ENCODE measurements around the gene FAM162B. TPM values are rescaled to one million over a fixed set of nuclear protein-coding genes. Genes with fewer than 3 reads are reported as not detected.
"Not testable (repeated sequence)": the region's sequence is repeated elsewhere in the genome, so short reads cannot be mapped to it uniquely, and the experiment has no call there.

FAM162B gene
- total RNA-seq, 2 experiments from 2014 or later: not detected

DNA sequence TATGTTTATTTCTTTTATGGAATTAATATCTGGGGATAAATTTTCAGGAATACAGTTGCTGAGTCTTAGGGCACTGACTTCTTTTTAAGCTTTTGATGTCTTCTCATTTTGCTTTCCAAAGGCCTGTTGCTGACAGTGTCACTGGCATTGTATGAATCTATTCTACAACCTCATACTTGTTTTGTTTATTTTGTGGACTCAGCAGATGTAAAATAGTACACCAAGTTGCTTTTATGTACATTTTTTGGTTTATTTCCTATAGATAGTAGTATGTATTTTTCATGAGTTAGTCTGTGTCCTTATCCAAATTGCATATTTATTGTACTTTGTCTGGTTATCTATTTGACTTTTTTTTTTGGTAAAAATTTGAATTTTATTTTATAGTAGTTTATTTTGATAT is 35.0 kb downstream of the FAM162B start:
- TF ChIP-seq, protein P1, sequence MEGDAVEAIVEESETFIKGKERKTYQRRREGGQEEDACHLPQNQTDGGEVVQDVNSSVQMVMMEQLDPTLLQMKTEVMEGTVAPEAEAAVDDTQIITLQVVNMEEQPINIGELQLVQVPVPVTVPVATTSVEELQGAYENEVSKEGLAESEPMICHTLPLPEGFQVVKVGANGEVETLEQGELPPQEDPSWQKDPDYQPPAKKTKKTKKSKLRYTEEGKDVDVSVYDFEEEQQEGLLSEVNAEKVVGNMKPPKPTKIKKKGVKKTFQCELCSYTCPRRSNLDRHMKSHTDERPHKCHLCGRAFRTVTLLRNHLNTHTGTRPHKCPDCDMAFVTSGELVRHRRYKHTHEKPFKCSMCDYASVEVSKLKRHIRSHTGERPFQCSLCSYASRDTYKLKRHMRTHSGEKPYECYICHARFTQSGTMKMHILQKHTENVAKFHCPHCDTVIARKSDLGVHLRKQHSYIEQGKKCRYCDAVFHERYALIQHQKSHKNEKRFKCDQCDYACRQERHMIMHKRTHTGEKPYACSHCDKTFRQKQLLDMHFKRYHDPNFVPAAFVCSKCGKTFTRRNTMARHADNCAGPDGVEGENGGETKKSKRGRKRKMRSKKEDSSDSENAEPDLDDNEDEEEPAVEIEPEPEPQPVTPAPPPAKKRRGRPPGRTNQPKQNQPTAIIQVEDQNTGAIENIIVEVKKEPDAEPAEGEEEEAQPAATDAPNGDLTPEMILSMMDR (IDR thresholded peaks at IDR 0.05): no peak
- H3K4me1 Mint-ChIP-seq (ENCODE audit: low read depth): no peaks in the 10 kb centered on the region
- ChIA-PET CTCF (no interaction called here), POLR2A (no interaction called here)
- H3K36me3 Mint-ChIP-seq (ENCODE audit: low read depth): peaks cover 48% of the 10 kb centered on the region
- DNase-seq (no peak), ATAC-seq (no peak)
- H3K9me3 Mint-ChIP-seq: peaks cover 7% of the 10 kb centered on the region
- no peak overlapping the region for H3K4me3 Mint-ChIP-seq
- H3K27me3 Mint-ChIP-seq: no peaks in the 10 kb centered on the region
- H3K27ac Mint-ChIP-seq: no peak overlapping the region
- intact Hi-C loops (cut with micrococcal nuclease): no loop called here

DNA sequence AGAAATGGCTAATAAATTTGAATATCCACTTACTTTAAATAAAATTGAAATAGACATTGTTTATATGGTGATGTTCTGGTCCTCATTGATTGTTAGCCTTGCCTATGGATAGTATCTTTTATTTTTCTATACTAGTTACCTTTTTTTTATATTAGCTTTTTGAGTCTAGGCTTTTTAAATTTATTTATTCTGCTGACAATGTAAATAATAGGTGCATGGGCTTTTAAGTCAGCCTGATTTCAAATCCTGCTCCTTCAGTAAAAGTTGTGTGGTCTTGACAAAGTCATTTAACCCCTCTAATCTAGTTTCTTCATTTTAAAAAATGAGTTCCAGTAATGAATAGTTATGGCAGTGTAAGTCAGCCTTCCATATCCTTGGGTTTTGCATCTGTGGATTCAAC is 38.6 kb downstream of the FAM162B start:
- intact Hi-C loops (cut with micrococcal nuclease): no loop called here
- no peak for DNase-seq
- Mint-ChIP-seq H3K9me3 (peaks cover under 1% of the 10 kb centered on the region), H3K36me3 (ENCODE audit: low read depth) (peaks cover 45% of the 10 kb centered on the region), H3K27ac (no peak overlapping the region), H3K4me1 (ENCODE audit: low read depth) (no peaks in the 10 kb centered on the region), H3K27me3 (no peaks in the 10 kb centered on the region), H3K4me3 (no peak overlapping the region)
- ChIA-PET CTCF (no interaction called here), POLR2A (no interaction called here)
- TF ChIP-seq, protein P1 (IDR thresholded peaks at IDR 0.05): no peak
- ATAC-seq: no peak

DNA sequence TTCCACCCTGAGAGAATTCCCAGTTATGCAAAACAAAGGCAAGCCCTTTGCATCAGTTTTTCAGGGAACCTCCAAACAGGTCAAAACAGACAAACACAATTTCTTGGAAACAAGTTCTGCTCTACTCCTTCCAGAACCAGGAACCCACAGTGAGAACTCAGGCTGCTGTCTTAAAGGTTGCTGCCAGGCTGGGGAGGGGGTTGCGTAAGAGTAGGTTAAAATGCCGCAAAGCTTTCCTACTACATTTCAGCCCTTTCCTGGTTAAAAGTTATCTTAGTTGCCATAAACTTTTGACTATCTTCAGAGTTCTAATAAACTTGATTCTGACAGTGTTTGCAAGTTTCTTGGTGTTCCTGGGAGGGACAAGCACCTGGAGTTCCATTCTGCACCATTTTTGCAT is 50.8 kb downstream of the FAM162B start:
- ChIA-PET CTCF (no interaction called here), POLR2A (interaction anchor here (1.4 kb wide), 1 partner anchor 70 kb away, joined by 5 read pairs; no protein-coding TSS in a partner anchor)
- TF ChIP-seq, protein P1 (IDR thresholded peaks at IDR 0.05): no peak
- intact Hi-C loops (cut with micrococcal nuclease): no loop called here
- H3K9me3 Mint-ChIP-seq: no peaks in the 10 kb centered on the region
- peaks cover 13% of the 10 kb centered on the region for H3K4me1 Mint-ChIP-seq (ENCODE audit: low read depth)
- DNase-seq: no peak
- H3K27ac Mint-ChIP-seq: no peak overlapping the region
- no peak for ATAC-seq
- H3K36me3 Mint-ChIP-seq (ENCODE audit: low read depth): peaks cover 41% of the 10 kb centered on the region
- H3K27me3 Mint-ChIP-seq: no peaks in the 10 kb centered on the region
- no peak overlapping the region for H3K4me3 Mint-ChIP-seq

DNA sequence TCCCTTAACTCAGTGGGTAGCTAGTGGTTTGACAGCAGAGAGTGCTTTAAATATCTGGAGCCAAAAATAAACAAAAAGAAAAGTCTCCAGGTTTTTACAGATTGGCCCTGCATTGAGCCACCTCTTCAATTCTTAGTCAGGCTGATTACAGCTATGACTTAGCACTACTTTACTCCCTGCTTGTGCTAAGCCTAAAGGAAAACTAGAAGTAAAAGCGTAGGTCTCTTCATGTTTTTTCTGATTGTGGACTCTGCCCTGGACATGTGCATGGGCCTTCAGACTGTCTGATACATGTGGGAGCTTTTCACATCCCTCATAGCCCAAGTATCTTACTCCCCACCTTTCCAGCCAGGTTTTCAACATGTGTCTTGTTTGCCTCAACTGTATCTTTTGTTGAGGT is 51.2 kb downstream of the FAM162B start:
- no peak overlapping the region for H3K27ac Mint-ChIP-seq
- TF ChIP-seq, protein P1 (IDR thresholded peaks at IDR 0.05): no peak
- H3K4me3 Mint-ChIP-seq: no peak overlapping the region
- H3K36me3 Mint-ChIP-seq (ENCODE audit: low read depth): peaks cover 43% of the 10 kb centered on the region
- ChIA-PET POLR2A (interaction anchor here (1.4 kb wide), 1 partner anchor 69 kb away, joined by 5 read pairs; no protein-coding TSS in a partner anchor), CTCF (interaction anchor here (0.6 to 0.7 kb wide), 2 partner anchors 98 to 144 kb away, joined by 3 to 4 read pairs; partner anchors contain the start of gene RSPH4A)
- H3K9me3 Mint-ChIP-seq: no peaks in the 10 kb centered on the region
- DNase-seq (no peak), ATAC-seq (no peak)
- intact Hi-C loops (cut with micrococcal nuclease): no loop called here
- H3K4me1 Mint-ChIP-seq (ENCODE audit: low read depth): peaks cover 13% of the 10 kb centered on the region
- no peaks in the 10 kb centered on the region for H3K27me3 Mint-ChIP-seq

DNA sequence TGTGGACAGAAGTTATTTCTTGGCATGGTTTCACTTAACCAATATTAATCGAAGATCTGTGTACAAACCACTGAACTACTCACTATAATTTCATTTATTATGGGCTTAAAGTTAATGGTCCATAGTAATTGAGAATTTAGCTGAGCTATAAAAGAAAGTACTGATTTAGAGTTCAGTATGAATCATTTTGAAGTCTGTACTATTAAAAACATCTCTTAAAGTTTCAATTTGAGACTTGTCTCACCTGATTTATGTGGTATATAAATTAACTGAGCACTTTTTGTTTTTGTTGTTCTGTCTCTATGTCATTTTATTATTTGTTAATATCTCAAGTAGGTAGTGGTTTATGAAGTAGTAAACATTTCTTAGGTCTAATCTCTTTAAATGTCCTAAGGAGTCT is 59.6 kb downstream of the FAM162B start:
- CTCF ChIA-PET: no interaction called here
- ATAC-seq: no peak
- DNase-seq: no peak
- intact Hi-C loops (cut with micrococcal nuclease): no loop called here
- TF ChIP-seq, protein P1 (IDR thresholded peaks at IDR 0.05): no peak
- Mint-ChIP-seq H3K27ac (no peak overlapping the region), H3K36me3 (ENCODE audit: low read depth) (peaks cover 34% of the 10 kb centered on the region), H3K27me3 (no peaks in the 10 kb centered on the region), H3K9me3 (no peaks in the 10 kb centered on the region), H3K4me1 (ENCODE audit: low read depth) (peaks cover 2% of the 10 kb centered on the region), H3K4me3 (no peak overlapping the region)
- POLR2A ChIA-PET: no interaction called here

DNA sequence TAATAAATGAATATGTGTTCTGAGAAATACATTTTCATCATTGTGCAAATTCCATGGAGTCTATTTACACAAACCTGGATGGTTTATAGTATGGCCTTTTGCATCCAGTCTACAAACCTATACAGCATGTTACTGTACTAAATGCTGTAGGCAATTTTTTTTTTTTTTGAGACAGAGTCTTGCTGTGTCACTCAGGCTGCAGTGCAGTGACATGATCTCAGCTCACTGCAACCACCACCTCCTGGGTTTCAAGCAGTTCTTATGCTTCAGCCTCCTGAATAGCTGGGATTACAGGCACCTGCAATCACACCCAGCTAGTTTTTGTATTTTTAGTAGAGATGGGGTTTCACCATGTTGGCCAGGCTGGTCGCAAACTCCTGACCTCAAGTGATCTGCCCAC is 61.6 kb downstream of the FAM162B start:
- H3K27ac Mint-ChIP-seq; H3K4me3 Mint-ChIP-seq; H3K27me3 Mint-ChIP-seq; POLR2A ChIA-PET; H3K4me1 Mint-ChIP-seq (ENCODE audit: low read depth); ATAC-seq; intact Hi-C loops (cut with micrococcal nuclease); H3K9me3 Mint-ChIP-seq; DNase-seq: not testable (repeated sequence)
- H3K36me3 Mint-ChIP-seq (ENCODE audit: low read depth): peaks cover 42% of the 10 kb centered on the region
- CTCF ChIA-PET: interaction anchor here (1.0 to 1.4 kb wide), 2 partner anchors 12 to 59 kb away, joined by 3 read pairs; no protein-coding TSS in a partner anchor

Data from activated CD8-positive, alpha-beta T cell treated with anti-CD3 and anti-CD28 coated beads for 36 hours (primary cell).